ENCODE results near the gene TIMD4.

DNA sequence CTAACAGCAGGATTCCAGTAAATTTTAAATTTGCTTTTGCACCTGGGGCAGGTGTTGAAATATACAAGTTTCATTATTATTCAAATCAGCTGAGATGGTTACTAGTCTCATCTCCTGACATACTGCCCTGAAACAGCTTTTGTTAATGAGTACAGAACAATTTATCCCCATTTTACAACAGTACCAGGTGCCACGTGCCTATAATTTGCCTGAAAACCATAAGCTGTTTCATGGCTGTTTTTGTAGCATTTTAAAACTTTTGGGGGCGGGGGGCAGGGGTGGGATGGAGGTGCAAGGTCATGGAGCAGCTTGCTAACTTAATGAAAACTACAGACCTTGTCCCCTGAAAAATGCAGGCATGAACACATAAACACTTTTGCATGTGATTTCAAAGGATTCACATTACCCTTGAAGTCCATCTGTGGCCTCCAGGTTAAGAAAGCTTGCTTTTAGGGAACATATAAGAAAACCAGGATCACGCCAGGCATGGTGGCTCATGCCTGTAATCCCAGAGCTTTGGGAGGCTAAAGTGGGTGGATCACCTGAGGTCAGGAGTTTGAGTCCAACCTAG, 42.1 kb downstream of the TIMD4 start:
- TF ChIP-seq, protein P1, sequence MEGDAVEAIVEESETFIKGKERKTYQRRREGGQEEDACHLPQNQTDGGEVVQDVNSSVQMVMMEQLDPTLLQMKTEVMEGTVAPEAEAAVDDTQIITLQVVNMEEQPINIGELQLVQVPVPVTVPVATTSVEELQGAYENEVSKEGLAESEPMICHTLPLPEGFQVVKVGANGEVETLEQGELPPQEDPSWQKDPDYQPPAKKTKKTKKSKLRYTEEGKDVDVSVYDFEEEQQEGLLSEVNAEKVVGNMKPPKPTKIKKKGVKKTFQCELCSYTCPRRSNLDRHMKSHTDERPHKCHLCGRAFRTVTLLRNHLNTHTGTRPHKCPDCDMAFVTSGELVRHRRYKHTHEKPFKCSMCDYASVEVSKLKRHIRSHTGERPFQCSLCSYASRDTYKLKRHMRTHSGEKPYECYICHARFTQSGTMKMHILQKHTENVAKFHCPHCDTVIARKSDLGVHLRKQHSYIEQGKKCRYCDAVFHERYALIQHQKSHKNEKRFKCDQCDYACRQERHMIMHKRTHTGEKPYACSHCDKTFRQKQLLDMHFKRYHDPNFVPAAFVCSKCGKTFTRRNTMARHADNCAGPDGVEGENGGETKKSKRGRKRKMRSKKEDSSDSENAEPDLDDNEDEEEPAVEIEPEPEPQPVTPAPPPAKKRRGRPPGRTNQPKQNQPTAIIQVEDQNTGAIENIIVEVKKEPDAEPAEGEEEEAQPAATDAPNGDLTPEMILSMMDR (IDR thresholded peaks at IDR 0.05): no peak
- TF ChIP-seq POLR2AphosphoS5 (IDR thresholded peaks at IDR 0.05) (no peak), POLR2A (IDR thresholded peaks at IDR 0.05; ENCODE audit: low read depth) (no peak), EP300 (IDR thresholded peaks at IDR 0.05) (no peak)

Data from esophagus muscularis mucosa (tissue), 4 donors.